ENCODE results near the gene EDARADD.
"Not testable (repeated sequence)": the region's sequence is repeated elsewhere in the genome, so short reads cannot be mapped to it uniquely, and the experiment has no call there.

Gene EDARADD

GRCh38 chr1:236393681-236394481 lies at the start of gene EDARADD:
EDARADD (plus strand) TSS chr1:236394286; CDS start chr1:236394445, 159 bp downstream.
- peaks cover 0 to 38% of the 10 kb centered on the region in 2 donors for H3K27me3 ChIP-seq
- peak within 1 kb of the TSS; percentile 49 to 62 for H3K4me3 ChIP-seq
- no peaks in the 10 kb centered on the region for H3K36me3 ChIP-seq
- H3K9me3 ChIP-seq: no peaks in the 10 kb centered on the region
- no peak for TF ChIP-seq CTCF (IDR thresholded peaks at IDR 0.05)
- intact Hi-C loops (cut with DNase I; ENCODE audit: low total_unique reads): no loop called here
- H3K4me1 ChIP-seq: peaks cover 0 to 20% (median 13%) of the 10 kb centered on the region in 4 donors
- DNase-seq: no peak
- no peak within 1 kb of the TSS for H3K27ac ChIP-seq

- Histone ChIP-seq H3K4me3 (no peak overlapping the region), H3K4me1 (peaks cover 0 to 4% (median 0%) of the 10 kb centered on the region in 4 donors), H3K36me3 (no peaks in the 10 kb centered on the region), H3K27me3 (peaks cover 0 to 11% of the 10 kb centered on the region in 2 donors), H3K9me3 (no peaks in the 10 kb centered on the region), H3K27ac (no peak overlapping the region)
- no peak for DNase-seq
- no peak for TF ChIP-seq CTCF (IDR thresholded peaks at IDR 0.05)
- intact Hi-C loops (cut with DNase I; ENCODE audit: low total_unique reads): no loop called here
Measured at GRCh38 chr1:236345728-236346127, 48.4 kb upstream of the EDARADD start.

GRCh38 chr1:236348071-236348470 lies 46.0 kb upstream of the EDARADD start:
- Histone ChIP-seq H3K27ac (no peak overlapping the region), H3K27me3 (peaks cover 0 to 11% of the 10 kb centered on the region in 2 donors), H3K4me3 (no peak overlapping the region), H3K36me3 (no peaks in the 10 kb centered on the region), H3K9me3 (no peaks in the 10 kb centered on the region), H3K4me1 (peaks cover 0 to 4% (median 0%) of the 10 kb centered on the region in 4 donors)
- intact Hi-C loops (cut with DNase I; ENCODE audit: low total_unique reads): no loop called here
- TF ChIP-seq CTCF (IDR thresholded peaks at IDR 0.05): no peak
- no peak for DNase-seq

GRCh38 chr1:236350308-236350707 lies 43.8 kb upstream of the EDARADD start:
- H3K27me3 ChIP-seq: peaks cover 0 to 11% of the 10 kb centered on the region in 2 donors
- no peak overlapping the region for H3K27ac ChIP-seq
- TF ChIP-seq CTCF (IDR thresholded peaks at IDR 0.05): no peak
- H3K4me1 ChIP-seq: no peaks in the 10 kb centered on the region
- intact Hi-C loops (cut with DNase I; ENCODE audit: low total_unique reads): no loop called here
- H3K9me3 ChIP-seq: no peaks in the 10 kb centered on the region
- H3K4me3 ChIP-seq: no peak overlapping the region
- DNase-seq: no peak
- H3K36me3 ChIP-seq: no peaks in the 10 kb centered on the region

GRCh38 chr1:236351875-236352573 lies 42.1 kb upstream of the EDARADD start:
- Histone ChIP-seq H3K27ac (no peak overlapping the region), H3K27me3 (peaks cover 0 to 10% of the 10 kb centered on the region in 2 donors), H3K9me3 (no peaks in the 10 kb centered on the region), H3K4me1 (no peaks in the 10 kb centered on the region), H3K4me3 (no peak overlapping the region), H3K36me3 (no peaks in the 10 kb centered on the region)
- no peak for DNase-seq
- intact Hi-C loops (cut with DNase I; ENCODE audit: low total_unique reads): no loop called here
- no peak for TF ChIP-seq CTCF (IDR thresholded peaks at IDR 0.05)

GRCh38 chr1:236352747-236353146 lies 41.3 kb upstream of the EDARADD start:
- H3K4me1 ChIP-seq; H3K36me3 ChIP-seq; DNase-seq; H3K27me3 ChIP-seq; H3K27ac ChIP-seq; H3K9me3 ChIP-seq; H3K4me3 ChIP-seq; intact Hi-C loops (cut with DNase I; ENCODE audit: low total_unique reads): not testable (repeated sequence)

All from tibial artery (tissue), 4 donors.